Left lung (tissue), 10 donors: ENCODE results near the gene ZNF366. TPM values are rescaled to one million over a fixed set of nuclear protein-coding genes. Genes with fewer than 3 reads are reported as not detected.

Experiments
- ATAC-seq: fragments of 200-7000 bp; cut with Tn5 transposase; one replicate; pipeline ENCODE4 v1.9.1; 2020; ENCODE audit warnings: moderate library complexity
- DNase-seq, 4 donors: peaks; one replicate each; pipeline ENCODE4 v3.0.0-alpha.2; 2013 to 2020
- H3K27ac ChIP-seq, 2 donors: fragments of 200-600 bp; sonication (generic) in 1 of 2; one replicate each; pipeline versions ENCODE4 v1.5.0 to v1.8.0; 2020 to 2021
- H3K27me3 ChIP-seq, 2 donors: fragments of 200-600 bp; sonication (generic) in 1 of 2; one replicate each; pipeline versions ENCODE4 v1.5.0 to v1.8.0; 2020 to 2021
- H3K36me3 ChIP-seq, 2 donors: fragments of 200-600 bp; sonication (generic) in 1 of 2; one replicate each; pipeline versions ENCODE4 v1.5.0 to v1.8.0; 2020 to 2021
- H3K4me1 ChIP-seq, 2 donors: fragments of 200-600 bp; one replicate each; pipeline ENCODE4 v1.8.0; 2021
- H3K4me3 ChIP-seq, 2 donors: fragments of 200-600 bp; sonication (generic) in 1 of 2; one replicate each; pipeline versions ENCODE4 v1.5.0 to v1.8.0; 2020 to 2021; ENCODE audit warnings: mild to moderate bottlenecking in 1 of 2
- H3K9me3 ChIP-seq, 2 donors: fragments of 200-600 bp; sonication (generic) in 1 of 2; one replicate each; pipeline versions ENCODE4 v1.5.0 to v1.8.0; 2020 to 2021
- CTCF ChIP-seq, 2 donors: fragments of 200-600 bp; sonication (generic) in 1 of 2; IDR thresholded peaks; one replicate each; pipeline versions ENCODE4 v1.5.0 to v1.8.0; 2021; ENCODE audit warnings: antibody characterized with exemption in 2 of 2
- intact Hi-C, 2 donors: fragments of 100-400 bp; cut with DNase I; formaldehyde crosslinking; loops; one replicate each; pipeline versions ENCODE4 v1.11.2 to v1.14.2; 2022
- polyA plus RNA-seq, 6 donors: library from polyadenylated mRNA; unstranded; fragments of 120-200 nt; gene quantifications; one replicate each; pipeline ENCODE4 v1.2.1, GENCODE V29; 2013; ENCODE audit not compliant: insufficient read length in 6 of 6
- total RNA-seq, 2 donors: library from RNA; stranded (reverse); fragmentation: NEBNext Ultra II Directional; extraction: Animal tissue kit (Norgen Biotek cat#: 25700); gene quantifications; one replicate each; pipeline ENCODE4 v1.2.1, GENCODE V29; 2021
- donor health status: DM: no; HTN: yes; CAD: no.
- donor health status: DM: no; HTN: no; CAD: no.

ZNF366 gene
- total and polyA plus RNA-seq, 8 donors: 3.2 to 5.6 (median 4.0) TPM

- no peak for DNase-seq
- no peaks in the 10 kb centered on the region for H3K27me3 ChIP-seq
- no peaks in the 10 kb centered on the region for H3K36me3 ChIP-seq
- no peaks in the 10 kb centered on the region for H3K9me3 ChIP-seq
- no peak overlapping the region for H3K4me3 ChIP-seq
- TF ChIP-seq CTCF (IDR thresholded peaks at IDR 0.05): no peak
- no peak for ATAC-seq
- H3K27ac ChIP-seq: peak overlapping the region in 1 of 2 donors; percentile 68
- peaks cover 0 to 43% of the 10 kb centered on the region in 2 donors for H3K4me1 ChIP-seq
- intact Hi-C loops: no loop called here
Measured at GRCh38 chr5:72472031-72472430, 35.2 kb downstream of the ZNF366 start.

GRCh38 chr5:72470826-72471225, 36.4 kb downstream of the ZNF366 start:
- no peak overlapping the region for H3K27ac ChIP-seq
- no peak for DNase-seq
- no peak for ATAC-seq
- no peaks in the 10 kb centered on the region for H3K36me3 ChIP-seq
- H3K27me3 ChIP-seq: no peaks in the 10 kb centered on the region
- no peaks in the 10 kb centered on the region for H3K9me3 ChIP-seq
- H3K4me1 ChIP-seq: peaks cover 1 to 51% of the 10 kb centered on the region in 2 donors
- intact Hi-C loops: no loop called here
- H3K4me3 ChIP-seq: no peak overlapping the region
- TF ChIP-seq CTCF (IDR thresholded peaks at IDR 0.05): no peak

GRCh38 chr5:72468606-72469005, 38.6 kb downstream of the ZNF366 start:
- no peak for TF ChIP-seq CTCF (IDR thresholded peaks at IDR 0.05)
- no peak for DNase-seq
- intact Hi-C loops: no loop called here
- H3K27ac ChIP-seq: peak overlapping the region in 1 of 2 donors; percentile 71
- no peaks in the 10 kb centered on the region for H3K9me3 ChIP-seq
- H3K27me3 ChIP-seq: no peaks in the 10 kb centered on the region
- peak; percentile 26 for ATAC-seq
- no peak overlapping the region for H3K4me3 ChIP-seq
- H3K36me3 ChIP-seq: no peaks in the 10 kb centered on the region
- peaks cover 8 to 60% of the 10 kb centered on the region in 2 donors for H3K4me1 ChIP-seq

- no peaks in the 10 kb centered on the region for H3K9me3 ChIP-seq
- no peaks in the 10 kb centered on the region for H3K36me3 ChIP-seq
- H3K27me3 ChIP-seq: no peaks in the 10 kb centered on the region
- no peak for TF ChIP-seq CTCF (IDR thresholded peaks at IDR 0.05)
- no peak overlapping the region for H3K4me3 ChIP-seq
- DNase-seq (no peak), ATAC-seq (no peak)
- peak overlapping the region in 1 of 2 donors; percentile 71 for H3K27ac ChIP-seq
- intact Hi-C loops: no loop called here
- peaks cover 8 to 64% of the 10 kb centered on the region in 2 donors for H3K4me1 ChIP-seq
Measured at GRCh38 chr5:72468024-72468423, 39.2 kb downstream of the ZNF366 start.

GRCh38 chr5:72467461-72467860, 39.7 kb downstream of the ZNF366 start:
- Histone ChIP-seq H3K4me3 (no peak overlapping the region), H3K4me1 (peaks cover 8 to 58% of the 10 kb centered on the region in 2 donors), H3K9me3 (no peaks in the 10 kb centered on the region), H3K27ac (peak overlapping the region in 1 of 2 donors; percentile 71), H3K36me3 (no peaks in the 10 kb centered on the region), H3K27me3 (no peaks in the 10 kb centered on the region)
- no peak for TF ChIP-seq CTCF (IDR thresholded peaks at IDR 0.05)
- DNase-seq (no peak), ATAC-seq (no peak)
- intact Hi-C loops: no loop called here
